Prostate gland (tissue), 2 donors: ENCODE data around the gene NR2C1. TPM values are rescaled to one million over a fixed set of nuclear protein-coding genes. Genes with fewer than 3 reads are reported as not detected.

Experiments used
- DNase-seq: peaks from one replicate; pipeline ENCODE4 v3.0.0-alpha.2; 2019; ENCODE audit warnings: low spot score
- H3K27ac ChIP-seq, 2 donors: fragments of 200-600 bp; sonication (generic); 2 replicates each; pipeline ENCODE4 v1.5.1; 2017 to 2019
- H3K27me3 ChIP-seq: fragments of 200-600 bp; sonication (generic); replicated peaks from 2 replicates; pipeline ENCODE4 v1.5.1; 2019; ENCODE audit not compliant: insufficient read depth
- H3K36me3 ChIP-seq, 2 donors: fragments of 200-600 bp; sonication (generic); 1 replicate in 1 of 2; 2 replicates in 1 of 2; pipeline versions ENCODE4 v1.5.1 to v1.8.1; 2017 to 2019
- H3K4me1 ChIP-seq: fragments of 200-600 bp; sonication (generic); replicated peaks from 2 replicates; pipeline ENCODE4 v1.5.1; 2019
- H3K4me3 ChIP-seq, 2 donors: fragments of 200-600 bp; sonication (generic); 2 replicates each; pipeline ENCODE4 v1.5.1; 2017 to 2019
- H3K9me3 ChIP-seq: fragments of 200-600 bp; sonication (generic); 2 replicates; pipeline ENCODE4 v1.5.1; 2017
- CTCF ChIP-seq, 4 experiments: fragments of 200-600 bp in 2 of 4; fragments of 450-650 bp in 2 of 4; sonication (generic) in 2 of 4; IDR thresholded peaks; 1 replicate in 3 of 4; 2 replicates in 1 of 4; pipeline ENCODE4 v1.5.1; 2016 to 2019; ENCODE audit warnings: antibody characterized with exemption in 4 of 4, mild to moderate bottlenecking in 2 of 4, moderate library complexity in 2 of 4
- POLR2A ChIP-seq: fragments of 450-650 bp; IDR thresholded peaks from one replicate; pipeline ENCODE4 v1.6.1; 2016; ENCODE audit warnings: antibody characterized with exemption, mild to moderate bottlenecking
- POLR2AphosphoS5 ChIP-seq: sonication (generic); formaldehyde crosslinking; IDR thresholded peaks from one replicate; pipeline ENCODE4 v1.6.1; 2017; ENCODE audit warnings: antibody characterized with exemption
- WGBS: methylation state at CpG from one replicate; pipeline ENCODE4 v1.1.5; 2018; 5-methylcytosine and 5-hydroxymethylcytosine counted together
- intact Hi-C: fragments of 100-400 bp; cut with DNase I; formaldehyde crosslinking; loops from one replicate; pipeline ENCODE4 v1.14.2; 2022
- total RNA-seq, 2 donors: library from RNA; depleted of rRNA; stranded (reverse); fragments of >200 nt; gene quantifications; one replicate each; pipeline ENCODE4 v1.1.0, GENCODE V29; 2016

NR2C1 gene
- total RNA-seq, 2 donors from 2014 or later, result 18.7 to 54.0 TPM

- H3K4me3 ChIP-seq, result no peak overlapping the region
- H3K9me3 ChIP-seq, result no peaks in the 10 kb centered on the region
- 91% methylated on average over 4 of the region's 4 CpGs for WGBS
- no peaks in the 10 kb centered on the region for H3K27me3 ChIP-seq
- no peaks in the 10 kb centered on the region for H3K36me3 ChIP-seq
- intact Hi-C loops, result no loop called here
- no peak overlapping the region for H3K27ac ChIP-seq
- TF ChIP-seq POLR2A (no peak), POLR2AphosphoS5 (no peak), CTCF (IDR thresholded peaks at IDR 0.05) (no peak)
- H3K4me1 ChIP-seq, result no peaks in the 10 kb centered on the region
- no peak for DNase-seq
These were observed 3.9 kb upstream of the NR2C1 start for GRCh38 chr12:95077341-95077740.

DNA sequence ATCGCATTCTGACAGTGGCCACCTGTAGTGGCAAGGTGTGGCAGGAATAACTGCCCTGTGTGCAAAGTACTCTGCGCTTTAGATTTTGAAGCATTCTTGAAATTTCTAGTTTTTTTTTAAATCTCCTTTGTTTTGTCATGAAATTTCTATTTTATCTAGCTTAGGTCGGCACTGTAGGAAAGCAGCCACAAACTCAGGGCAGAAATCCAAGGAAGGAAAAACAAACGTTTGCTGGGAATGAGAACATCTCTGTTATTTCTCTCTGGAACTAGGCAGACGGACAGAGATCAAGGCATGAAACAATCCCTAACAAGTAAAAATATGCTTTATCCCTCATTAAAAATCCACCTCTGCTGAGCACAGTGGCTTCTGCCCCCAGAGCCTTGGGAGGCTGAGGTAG is 1.3 kb upstream of the NR2C1 start:
- Histone ChIP-seq H3K27me3 (no peaks in the 10 kb centered on the region), H3K27ac (no peak overlapping the region), H3K9me3 (no peaks in the 10 kb centered on the region), H3K36me3 (no peaks in the 10 kb centered on the region), H3K4me1 (no peaks in the 10 kb centered on the region), H3K4me3 (no peak overlapping the region)
- no peak for DNase-seq
- WGBS, result 47% methylated on average over 5 of the region's 5 CpGs
- intact Hi-C loops, result loop anchor here (5.0 kb wide), 2 partner anchors 143 to 398 kb away; partner anchors contain the start of genes FGD6, METAP2 and VEZT
- TF ChIP-seq CTCF (IDR thresholded peaks at IDR 0.05), result no peak
- no peak for TF ChIP-seq POLR2AphosphoS5
- no peak for TF ChIP-seq POLR2A

DNA sequence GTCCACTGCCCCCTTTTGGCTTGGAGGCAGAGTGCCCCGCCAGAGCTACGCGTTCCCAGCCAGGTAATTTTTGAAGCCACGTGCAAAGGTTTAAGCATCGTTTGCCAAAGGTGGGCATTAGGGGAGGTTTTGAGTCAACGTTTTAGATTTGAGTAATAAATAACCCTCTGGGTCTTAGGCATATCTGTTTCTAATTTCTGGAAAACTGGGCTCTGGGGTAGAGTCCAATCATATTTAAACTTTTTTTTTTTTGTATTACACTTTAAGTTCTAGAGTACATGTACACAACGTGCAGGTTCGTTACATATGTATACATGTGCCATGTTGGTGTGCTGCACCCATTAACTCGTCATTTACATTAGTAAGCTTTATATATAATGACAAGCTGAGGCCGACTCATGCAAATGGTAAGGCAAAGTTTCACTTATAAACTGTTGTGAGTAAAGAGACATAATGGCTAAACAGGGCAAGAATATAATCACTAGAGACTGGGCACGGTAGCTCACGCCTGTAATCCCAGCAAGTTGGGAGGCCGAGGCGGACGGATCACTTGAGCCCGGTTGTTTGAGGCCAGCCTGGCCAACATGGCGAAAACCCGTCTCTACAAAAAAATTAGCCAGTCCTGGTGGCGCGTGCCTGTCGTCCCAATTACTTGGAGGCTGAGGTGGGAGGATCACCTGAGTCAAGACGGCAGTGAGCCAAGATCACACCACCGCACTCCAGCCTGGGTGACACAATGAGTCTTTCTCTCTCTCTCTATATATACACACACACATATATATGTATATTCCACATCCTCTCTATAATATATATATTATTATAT is 491 bp upstream of the NR2C1 start:
- Histone ChIP-seq H3K36me3 (no peaks in the 10 kb centered on the region), H3K4me3 (peak overlapping the region; percentile 73 to 91), H3K27ac (peak overlapping the region in 1 of 2 donors; percentile 62), H3K27me3 (no peaks in the 10 kb centered on the region), H3K4me1 (no peaks in the 10 kb centered on the region), H3K9me3 (no peaks in the 10 kb centered on the region)
- peak in 3 of 4 experiments; percentile 1 to 76 (median 71) for TF ChIP-seq CTCF (IDR thresholded peaks at IDR 0.05)
- no peak for TF ChIP-seq POLR2AphosphoS5
- no peak for TF ChIP-seq POLR2A
- no peak for DNase-seq
- intact Hi-C loops, result loop anchor here (5.0 kb wide), 2 partner anchors 143 to 398 kb away; partner anchors contain the start of genes FGD6, METAP2 and VEZT
- WGBS, result 57% methylated on average over 23 of the region's 23 CpGs

DNA sequence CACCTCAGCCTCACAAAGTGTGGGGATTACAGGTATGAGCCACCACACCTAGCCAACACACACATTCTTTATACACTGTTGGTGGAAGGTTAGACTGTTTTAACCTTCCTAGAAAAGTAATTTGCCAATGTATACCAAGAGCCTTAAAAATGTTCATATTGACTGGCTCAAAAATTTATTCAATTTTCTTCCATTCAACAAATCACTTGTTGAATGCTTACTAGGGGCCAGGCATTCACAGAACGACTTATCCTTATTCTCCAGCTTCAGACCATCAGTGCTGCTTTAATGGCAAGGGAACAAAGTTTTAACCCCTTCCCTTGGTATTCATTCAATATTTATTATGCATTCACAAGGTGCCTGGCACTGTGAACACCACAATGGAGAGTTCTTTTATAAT is 3.0 kb downstream of the NR2C1 start:
- intact Hi-C loops, result loop anchor here (5.0 kb wide), 2 partner anchors 147 to 402 kb away; partner anchors contain the start of genes FGD6, METAP2 and VEZT
- Histone ChIP-seq H3K9me3 (no peaks in the 10 kb centered on the region), H3K27ac (no peak overlapping the region), H3K36me3 (no peaks in the 10 kb centered on the region), H3K4me3 (no peak overlapping the region), H3K4me1 (no peaks in the 10 kb centered on the region), H3K27me3 (no peaks in the 10 kb centered on the region)
- 93% methylated on average over 1 of the region's 1 CpG for WGBS
- TF ChIP-seq POLR2A (no peak), CTCF (IDR thresholded peaks at IDR 0.05) (no peak), POLR2AphosphoS5 (no peak)
- no peak for DNase-seq
